IMR-90 (cell line): Measurements from ENCODE around the gene SS18. TPM values are rescaled to one million over a fixed set of nuclear protein-coding genes. Genes with fewer than 3 reads are reported as not detected.

ENCODE experiments used
- ATAC-seq: fragments of 200-7000 bp; cut with Tn5 transposase; 2 replicates; pipeline ENCODE4 v1.9.1; 2020; ENCODE audit warnings: low read depth, mild to moderate bottlenecking, moderate library complexity
- BruUV-seq: library from RNA; stranded (reverse); fragments of 400-500 nt; replicated peaks from 2 replicates; lab custom pipeline; 2021; lab: Mats Ljungman, UMichigan
- CTCF ChIA-PET: fragments of 300-600 bp; formaldehyde crosslinking; extraction: SDS; loops from one replicate; lab custom pipeline; 2021; ENCODE audit warnings: antibody characterized with exemption; lab: Yijun Ruan, JAX
- POLR2A ChIA-PET: fragments of 300-600 bp; sonication (Branson Sonifier 250); formaldehyde crosslinking; loops from one replicate; lab custom pipeline; 2022; ENCODE audit warnings: antibody characterized with exemption; ENCODE audit not compliant: unreplicated experiment; lab: Charles Lee
- DNase-seq: peaks from one replicate; pipeline ENCODE4 v3.0.0; 2013
- H2AFZ ChIP-seq: replicated peaks from 2 replicates; pipeline ENCODE3; 2013; ENCODE audit warnings: low read length, mild to moderate bottlenecking; ENCODE audit not compliant: poor library complexity
- H2AK5ac ChIP-seq: 2 replicates; pipeline ENCODE4 v1.6.1; 2013; ENCODE audit warnings: low read depth, low read length, inconsistent platforms
- H2AK9ac ChIP-seq: replicated peaks from 2 replicates; pipeline ENCODE3; 2013; ENCODE audit warnings: mild to moderate bottlenecking, low read depth, low read length, moderate library complexity; ENCODE audit not compliant: poor library complexity
- H2BK120ac ChIP-seq: 2 replicates; pipeline ENCODE4 v1.6.1; 2013; ENCODE audit warnings: low read depth, low read length, inconsistent platforms
- H2BK15ac ChIP-seq: 3 replicates; pipeline ENCODE4 v1.6.1; 2013; ENCODE audit warnings: low read depth, low read length, inconsistent platforms
- H2BK20ac ChIP-seq: 2 replicates; pipeline ENCODE4 v1.6.1; 2013; ENCODE audit warnings: low read depth, mild to moderate bottlenecking, inconsistent platforms, low read length, moderate library complexity
- H2BK5ac ChIP-seq: 2 replicates; pipeline ENCODE4 v1.6.1; 2013; ENCODE audit warnings: mild to moderate bottlenecking, low read depth, low read length, inconsistent platforms; ENCODE audit not compliant: poor library complexity, severe bottlenecking
- H3K14ac ChIP-seq: replicated peaks from 2 replicates; pipeline ENCODE4 v1.6.1; 2013; ENCODE audit warnings: low read depth, low read length, inconsistent platforms
- H3K18ac ChIP-seq: 2 replicates; pipeline ENCODE4 v1.6.1; 2013; ENCODE audit warnings: low read depth, low read length, control low read depth
- H3K23ac ChIP-seq: 2 replicates; pipeline ENCODE4 v1.6.1; 2013; ENCODE audit warnings: low read depth, low read length, inconsistent platforms
- H3K27ac ChIP-seq: 2 replicates; pipeline ENCODE4 v1.5.1; 2013; ENCODE audit warnings: mild to moderate bottlenecking, control low read depth, low read length; ENCODE audit not compliant: insufficient read depth
- H3K27me3 ChIP-seq: 2 replicates; pipeline ENCODE4 v1.6.1; 2013; ENCODE audit warnings: low read length; ENCODE audit not compliant: control insufficient read depth, insufficient read depth
- H3K36me3 ChIP-seq: 2 replicates; pipeline ENCODE4 v1.6.1; 2013; ENCODE audit warnings: low read length, mixed read lengths; ENCODE audit not compliant: control insufficient read depth, insufficient read depth
- H3K4ac ChIP-seq: 2 replicates; pipeline ENCODE4 v1.6.1; 2013; ENCODE audit warnings: low read depth, low read length, inconsistent platforms
- H3K4me1 ChIP-seq: 2 replicates; pipeline ENCODE4 v1.6.1; 2013; ENCODE audit warnings: low read length, mixed read lengths; ENCODE audit not compliant: control insufficient read depth, insufficient read depth
- H3K4me2 ChIP-seq: 2 replicates; pipeline ENCODE4 v1.6.1; 2013; ENCODE audit warnings: low read depth, mild to moderate bottlenecking, control low read depth, low read length, moderate library complexity
- H3K4me3 ChIP-seq: 2 replicates; pipeline ENCODE4 v1.5.1; 2013; ENCODE audit warnings: low read depth, mild to moderate bottlenecking, control low read depth, low read length, moderate library complexity; ENCODE audit not compliant: insufficient read depth
- H3K56ac ChIP-seq: 2 replicates; pipeline ENCODE4 v1.6.1; 2013; ENCODE audit warnings: low read length, inconsistent platforms; ENCODE audit not compliant: insufficient read depth; ENCODE audit errors: extremely low read depth
- H3K79me1 ChIP-seq, 2 experiments: 2 replicates each; pipeline ENCODE4 v1.6.1; 2013; ENCODE audit warnings: low read length in 2 of 2, inconsistent platforms in 1 of 2, low read depth in 1 of 2
- H3K9ac ChIP-seq: 2 replicates; pipeline ENCODE4 v1.6.1; 2013; ENCODE audit warnings: low read depth, low read length, control low read depth
- H3K9me1 ChIP-seq: 2 replicates; pipeline ENCODE4 v1.6.1; 2013; ENCODE audit warnings: low read length, inconsistent platforms; ENCODE audit not compliant: insufficient read depth
- H3K9me3 ChIP-seq: 2 replicates; pipeline ENCODE4 v1.6.1; 2013; ENCODE audit warnings: low read length; ENCODE audit not compliant: control insufficient read depth, insufficient read depth
- H4K20me1 ChIP-seq: 2 replicates; pipeline ENCODE4 v1.6.1; 2013; ENCODE audit warnings: low read length, inconsistent platforms; ENCODE audit not compliant: insufficient read depth
- H4K5ac ChIP-seq: 2 replicates; pipeline ENCODE4 v1.6.1; 2013; ENCODE audit warnings: mild to moderate bottlenecking, low read depth, low read length, control low read depth
- H4K8ac ChIP-seq, 2 experiments: 2 replicates each; pipeline ENCODE4 v1.6.1; 2013; ENCODE audit warnings: low read depth in 2 of 2, low read length in 2 of 2, control low read depth in 1 of 2, inconsistent platforms in 1 of 2
- H4K91ac ChIP-seq: 2 replicates; pipeline ENCODE4 v1.6.1; 2013; ENCODE audit warnings: low read depth, low read length, inconsistent platforms; ENCODE audit not compliant: insufficient read depth
- BHLHE40 ChIP-seq: fragments of 150-350 bp; IDR thresholded peaks from 2 replicates; pipeline ENCODE4 v1.6.1; 2016; ENCODE audit warnings: mild to moderate bottlenecking, low read depth, low read length
- CHD1 ChIP-seq: IDR thresholded peaks from 2 replicates; pipeline ENCODE4 v1.6.1; 2012; ENCODE audit warnings: low read depth, low read length, improper control_type of control experiment
- CTCF ChIP-seq: conservative IDR thresholded peaks from 2 replicates; pipeline ENCODE4 v1.5.1; 2012; ENCODE audit warnings: mild to moderate bottlenecking, low read depth, low read length, improper control_type of control experiment
- ELK1 ChIP-seq: fragments of 150-350 bp; IDR thresholded peaks from 2 replicates; pipeline ENCODE4 v1.6.1; 2016; ENCODE audit warnings: low read depth, mild to moderate bottlenecking, low read length, moderate library complexity, borderline replicate concordance
- FOS ChIP-seq: fragments of 150-350 bp; IDR thresholded peaks from 2 replicates; pipeline ENCODE4 v1.6.1; 2016; ENCODE audit warnings: low read depth, low read length
- MAFK ChIP-seq: IDR thresholded peaks from 2 replicates; pipeline ENCODE4 v1.6.1; 2012; ENCODE audit warnings: low read depth, low read length, improper control_type of control experiment
- MAZ ChIP-seq: IDR thresholded peaks from 2 replicates; pipeline ENCODE4 v1.6.1; 2012; ENCODE audit warnings: low read depth, mild to moderate bottlenecking, low read length, improper control_type of control experiment, moderate library complexity, borderline replicate concordance
- MXI1 ChIP-seq: IDR thresholded peaks from 2 replicates; pipeline ENCODE4 v1.6.1; 2012; ENCODE audit warnings: low read depth, mild to moderate bottlenecking, low read length, moderate library complexity, borderline replicate concordance
- NFE2L2 ChIP-seq: fragments of 150-350 bp; IDR thresholded peaks from 2 replicates; pipeline ENCODE4 v1.6.1; 2016; ENCODE audit warnings: low read depth, mild to moderate bottlenecking, low read length
- POLR2A ChIP-seq: IDR thresholded peaks from 2 replicates; pipeline ENCODE4 v1.6.1; 2012; ENCODE audit warnings: mild to moderate bottlenecking, low read depth, low read length
- RFX5 ChIP-seq: IDR thresholded peaks from 2 replicates; pipeline ENCODE4 v1.8.0; 2012; ENCODE audit warnings: low read depth, mild to moderate bottlenecking, low read length, moderate library complexity
- SMC3 ChIP-seq: fragments of 150-350 bp; IDR thresholded peaks from 2 replicates; pipeline ENCODE4 v1.6.1; 2016; ENCODE audit warnings: low read depth, mild to moderate bottlenecking, antibody characterized with exemption, low read length, moderate library complexity
- USF2 ChIP-seq: fragments of 150-350 bp; IDR thresholded peaks from 2 replicates; pipeline ENCODE4 v1.6.1; 2017; ENCODE audit warnings: mild to moderate bottlenecking, antibody characterized with exemption, low read length, low read depth
- WGBS, 2 experiments: methylation state at CpG; one replicate each; pipeline versions ENCODE4 v1.1.5 to v1.1.7; 2013; ENCODE audit warnings: missing lambda C conversion rate in 2 of 2; ENCODE audit not compliant: insufficient read length in 1 of 2; ENCODE audit errors: extremely low coverage in 2 of 2; 5-methylcytosine and 5-hydroxymethylcytosine counted together
- dilution Hi-C: fragments of 300-500 bp; cut with HindIII; formaldehyde crosslinking; loops from one replicate; pipeline ENCODE4 v1.14.3; 2018; ENCODE audit warnings: low sequenced_read_pairs; ENCODE audit not compliant: unreplicated experiment
- in situ Hi-C: fragments of 300-500 bp; cut with MboI; formaldehyde crosslinking; loops from 3 replicates; pipeline ENCODE4 v1.14.3; 2019; ENCODE audit warnings: low sequenced_read_pairs, inconsistent platforms, mixed read lengths
- intact Hi-C: fragments of 100-400 bp; cut with micrococcal nuclease; formaldehyde crosslinking; loops from 2 replicates; pipeline ENCODE4 v1.10.0; 2022
- polyA plus RNA-seq, 3 experiments: library from polyadenylated mRNA; depleted of rRNA; stranded (reverse); fragments of >200 nt; gene quantifications; 2 replicates each; pipeline ENCODE4 v1.2.3, GENCODE V29; 2012; ENCODE audit warnings: low replicate concordance in 1 of 3
- total RNA-seq: library from RNA; depleted of rRNA; stranded (reverse); fragments of >200 nt; gene quantifications from 2 replicates; pipeline ENCODE4 v1.2.3, GENCODE V29; 2012

Gene SS18
- total and polyA plus RNA-seq, 2 of the 4 experiments (the other 2 are of a cell fraction): 112 to 242 TPM

GRCh38 chr18:26085056-26085455 lies 5.4 kb downstream of the SS18 start:
- WGBS, 2 experiments: no CpG with 5 or more reads among the region's 5 CpGs
- CTCF ChIA-PET: no interaction called here
- Histone ChIP-seq H3K9me3 (no peaks in the 10 kb centered on the region), H3K36me3 (peaks cover 12% of the 10 kb centered on the region), H3K18ac (no peak overlapping the region), H2AFZ (no peak overlapping the region), H3K23ac (no peak overlapping the region), H3K27me3 (no peaks in the 10 kb centered on the region), H3K14ac (no peak overlapping the region), H2AK5ac (no peak overlapping the region), H4K5ac (no peak overlapping the region), H4K20me1 (peaks cover 16% of the 10 kb centered on the region), H3K56ac (no peak overlapping the region), H3K4me1 (no peaks in the 10 kb centered on the region), H3K4me3 (no peak overlapping the region), H4K91ac (no peak overlapping the region), H2BK120ac (no peak overlapping the region), H4K8ac (no peak overlapping the region), H3K9me1 (peaks cover 5% of the 10 kb centered on the region; the same call in 1 of the 2 replicates), H2BK5ac (no peak overlapping the region), H2AK9ac (no peak overlapping the region), H3K4ac (no peak overlapping the region), H2BK20ac (no peak overlapping the region), H3K4me2 (no peak overlapping the region), H3K9ac (no peak overlapping the region), H3K79me1 (peaks cover 9 to 45% of the 10 kb centered on the region in 2 experiments), H2BK15ac (no peak overlapping the region), H3K27ac (no peak overlapping the region)
- TF ChIP-seq POLR2A (no peak), BHLHE40 (no peak), MAFK (no peak), NFE2L2 (no peak), RFX5 (no peak), SMC3 (no peak), FOS (no peak), MAZ (no peak), CTCF (no peak), MXI1 (no peak), USF2 (no peak), CHD1 (no peak), ELK1 (no peak)
- POLR2A ChIA-PET: no interaction called here
- DNase-seq: no peak
- intact Hi-C loops: no loop called here
- no TSS peak for BruUV-seq
- in situ Hi-C loops: no loop called here
- dilution Hi-C loops: no loop called here
- ATAC-seq: no peak
